HCT116 (cell line): ENCODE data around the gene INPP4A. TPM values are rescaled to one million over a fixed set of nuclear protein-coding genes. Genes with fewer than 3 reads are reported as not detected.

Experiments
- ATAC-seq: fragments of 200-7000 bp; cut with Tn5 transposase; 2 replicates; pipeline ENCODE4 v1.9.1; 2020; ENCODE audit warnings: mild to moderate bottlenecking, moderate library complexity
- BruUV-seq: library from RNA; stranded (reverse); fragments of 400-500 nt; replicated peaks from 2 replicates; lab custom pipeline; 2021; lab: Mats Ljungman, UMichigan
- CTCF ChIA-PET: fragments of 300-600 bp; sonication (Branson Sonifier 250); formaldehyde crosslinking; loops from one replicate; lab custom pipeline; 2021; ENCODE audit warnings: antibody characterized with exemption; lab: Charles Lee
- POLR2A ChIA-PET: fragments of 300-600, 350-600 bp; sonication (Branson Sonifier 250); formaldehyde crosslinking; loops from one replicate; lab custom pipeline; 2021; ENCODE audit warnings: antibody characterized with exemption; lab: Charles Lee
- RAD21 ChIA-PET, 2 experiments: fragments of 300-600 bp; sonication (Branson Sonifier 250); formaldehyde crosslinking; loops; one replicate each; lab custom pipeline; 2023; ENCODE audit warnings: low total read pairs in 2 of 2; ENCODE audit not compliant: uncharacterized antibody in 2 of 2, unreplicated experiment in 2 of 2, low non-redundant PET in 1 of 2; lab: Charles Lee
- DNase-seq: peaks from one replicate; pipeline ENCODE4 v3.0.0-alpha.2; 2010; ENCODE audit warnings: low read depth, low spot score
- H2AFZ ChIP-seq: fragments of 200-600 bp; shearing (Covaris generic), sonication (generic); 2 replicates; pipeline ENCODE4 v1.6.1; 2017; ENCODE audit warnings: low read depth, mixed run types, mixed read lengths, antibody characterized with exemption, low read length; ENCODE audit not compliant: poor library complexity, severe bottlenecking
- H3K27ac ChIP-seq: 2 replicates; pipeline ENCODE4 v1.5.1; 2012; ENCODE audit warnings: low read depth, low read length
- H3K27me3 ChIP-seq: fragments of 200-600 bp; sonication (generic); 2 replicates; pipeline ENCODE4 v1.6.1; 2016; ENCODE audit warnings: mixed run types, low read length, mixed read lengths; ENCODE audit not compliant: insufficient read depth
- H3K36me3 ChIP-seq, 2 experiments: fragments of 200-500 bp in 1 of 2; fragments of 200-600 bp in 1 of 2; sonication (Bioruptor generic) in 1 of 2; sonication (generic) in 1 of 2; 2 replicates each; pipeline versions ENCODE4 v1.5.1 to v1.6.1; 2014 to 2016; ENCODE audit warnings: low read length in 2 of 2, inconsistent platforms in 1 of 2, mixed read lengths in 1 of 2, mixed run types in 1 of 2; ENCODE audit not compliant: insufficient read depth in 2 of 2, control insufficient read depth in 1 of 2
- H3K4me1 ChIP-seq, 2 experiments: fragments of 200-600 bp in 1 of 2; sonication (generic) in 1 of 2; 2 replicates each; pipeline versions ENCODE4 v1.5.1 to v1.6.1; 2012 to 2017; ENCODE audit warnings: low read length in 2 of 2, inconsistent platforms in 1 of 2, mild to moderate bottlenecking in 1 of 2, mixed read lengths in 1 of 2, mixed run types in 1 of 2, moderate library complexity in 1 of 2; ENCODE audit not compliant: insufficient read depth in 2 of 2, control insufficient read depth in 1 of 2
- H3K4me2 ChIP-seq: fragments of 200-600 bp; sonication (generic); 2 replicates; pipeline ENCODE4 v1.6.1; 2017; ENCODE audit warnings: mixed run types, low read length, mixed read lengths
- H3K4me3 ChIP-seq, 2 experiments: fragments of 200-600 bp in 1 of 2; sonication (generic) in 1 of 2; replicated peaks in 1 of 2; 2 replicates each; pipeline ENCODE4 v1.5.1; 2011 to 2016; ENCODE audit warnings: low read length in 2 of 2, control low read depth in 1 of 2, low read depth in 1 of 2, mild to moderate bottlenecking in 1 of 2, mixed read lengths in 1 of 2, mixed run types in 1 of 2
- H3K79me2 ChIP-seq: fragments of 200-600 bp; sonication (generic); 2 replicates; pipeline ENCODE4 v1.6.1; 2017; ENCODE audit warnings: mild to moderate bottlenecking, mixed run types, low read length, moderate library complexity, mixed read lengths; ENCODE audit not compliant: insufficient read depth
- H3K9ac ChIP-seq: fragments of 200-600 bp; sonication (generic); 2 replicates; pipeline ENCODE4 v1.6.1; 2016; ENCODE audit warnings: low read length, mixed read lengths
- H3K9me2 ChIP-seq: fragments of 200-600 bp; sonication (generic), shearing (Covaris generic); 2 replicates; pipeline ENCODE4 v1.6.1; 2017; ENCODE audit warnings: mixed run types, mild to moderate bottlenecking, moderate library complexity; ENCODE audit not compliant: insufficient read depth
- H3K9me3 ChIP-seq, 2 experiments: fragments of 200-500 bp in 1 of 2; fragments of 200-600 bp in 1 of 2; sonication (Bioruptor generic) in 1 of 2; sonication (generic) in 1 of 2; 2 replicates each; pipeline ENCODE4 v1.6.1; 2014 to 2017; ENCODE audit warnings: low read length in 2 of 2, mixed read lengths in 2 of 2, inconsistent platforms in 1 of 2, low read depth in 1 of 2, mild to moderate bottlenecking in 1 of 2, mixed run types in 1 of 2, moderate library complexity in 1 of 2; ENCODE audit not compliant: control insufficient read depth in 1 of 2, insufficient read depth in 1 of 2
- H4K20me1 ChIP-seq: fragments of 200-600 bp; sonication (generic), shearing (Covaris generic); 2 replicates; pipeline ENCODE4 v1.6.1; 2017; ENCODE audit warnings: mixed run types, mild to moderate bottlenecking, moderate library complexity; ENCODE audit not compliant: insufficient read depth
- CEBPB ChIP-seq: IDR thresholded peaks from 2 replicates; pipeline ENCODE4 v1.6.1; 2012; ENCODE audit warnings: low read depth
- EGR1 ChIP-seq: IDR thresholded peaks from 2 replicates; pipeline ENCODE4 v1.6.1; 2012; ENCODE audit warnings: low read depth
- EZH2 ChIP-seq: fragments of 200-600 bp; sonication (generic); IDR thresholded peaks from 2 replicates; pipeline ENCODE4 v1.6.1; 2017; ENCODE audit warnings: antibody characterized with exemption, mixed run types
- EZH2phosphoT487 ChIP-seq: fragments of 200-600 bp; IDR thresholded peaks from 2 replicates; pipeline ENCODE4 v1.6.1; 2018; ENCODE audit warnings: antibody characterized with exemption, borderline replicate concordance
- FOSL1 ChIP-seq: IDR thresholded peaks from 2 replicates; pipeline ENCODE4 v1.6.1; 2012; ENCODE audit warnings: low read depth
- JUND ChIP-seq: IDR thresholded peaks from 2 replicates; pipeline ENCODE4 v1.6.1; 2012
- POLR2A ChIP-seq: IDR thresholded peaks from 2 replicates; pipeline ENCODE4 v1.7.0; 2011; ENCODE audit warnings: borderline replicate concordance; ENCODE audit not compliant: insufficient read depth, insufficient read length; ENCODE audit errors: extremely low read depth
- POLR2AphosphoS5 ChIP-seq: IDR thresholded peaks from 2 replicates; pipeline ENCODE4 v1.6.1; 2011; ENCODE audit warnings: mild to moderate bottlenecking, low read depth, low read length, moderate library complexity
- RAD21 ChIP-seq: IDR thresholded peaks from 2 replicates; pipeline ENCODE4 v1.6.1; 2012; ENCODE audit warnings: low read depth, mild to moderate bottlenecking
- TCF7L2 ChIP-seq: IDR thresholded peaks from 2 replicates; pipeline ENCODE4 v1.7.0; 2011; ENCODE audit warnings: borderline replicate concordance, inconsistent platforms; ENCODE audit not compliant: insufficient read depth, insufficient read length; ENCODE audit errors: extremely low read depth
- intact Hi-C: fragments of 100-400 bp; cut with micrococcal nuclease; formaldehyde crosslinking; loops from 2 replicates; pipeline ENCODE4 v1.10.0; 2022
- total RNA-seq: library from RNA; stranded (reverse); gene quantifications from one replicate; pipeline ENCODE4 v1.2.1, GENCODE V29; 2021; ENCODE audit not compliant: unreplicated experiment
- TF ChIP-seq, protein P1 (sequence below): IDR thresholded peaks from 2 replicates; pipeline ENCODE4 v1.6.1; 2012; ENCODE audit warnings: low read depth
- TF ChIP-seq, protein P2 (sequence below): IDR thresholded peaks from 2 replicates; pipeline ENCODE4 v1.6.1; 2012
- TF ChIP-seq, protein P3 (sequence below): IDR thresholded peaks from 2 replicates; pipeline ENCODE4 v1.6.1; 2011; ENCODE audit warnings: mild to moderate bottlenecking, low read length, moderate library complexity; ENCODE audit not compliant: insufficient replicate concordance; ENCODE audit errors: extremely low read depth

The INPP4A gene
- total RNA-seq, 1 experiment from 2014 or later: 18.5 TPM

DNA sequence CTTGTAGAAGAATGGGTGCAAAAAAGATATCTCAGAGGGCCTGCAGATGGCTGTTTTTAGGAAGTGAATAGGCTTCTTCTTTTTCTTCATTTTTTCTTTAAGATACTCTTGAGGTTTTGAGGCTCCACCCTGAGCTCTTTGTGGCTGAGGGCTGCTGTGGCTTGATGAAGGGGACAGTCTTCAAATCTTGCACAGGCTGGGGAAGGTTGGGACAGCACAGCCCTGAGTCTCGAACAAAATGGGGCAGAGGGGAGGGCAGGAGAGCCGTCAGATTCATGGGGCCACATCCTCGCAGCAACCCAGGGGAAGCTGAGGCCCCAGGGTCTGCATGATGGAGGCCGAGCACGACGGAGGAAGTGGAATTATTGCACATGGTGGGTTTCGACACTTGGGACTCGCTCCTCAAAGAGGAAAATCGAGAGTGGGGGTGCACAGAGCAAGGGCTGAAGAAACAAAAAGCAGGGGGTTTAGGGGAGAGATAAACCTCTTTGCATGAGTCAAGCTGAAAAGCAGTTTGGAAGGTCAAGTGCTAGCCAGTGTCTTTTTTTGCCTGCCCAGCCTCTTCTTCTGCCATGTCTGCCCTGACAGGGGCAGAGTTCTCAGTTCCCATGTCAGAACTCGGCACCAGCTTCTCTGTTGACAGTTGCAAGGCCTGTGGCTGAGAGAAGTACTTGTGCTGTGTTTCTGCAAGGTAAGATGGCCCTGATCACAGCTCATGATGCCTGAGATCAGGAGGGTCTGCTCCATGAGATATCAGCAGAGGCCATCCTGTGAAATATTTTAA lies 19.5 kb downstream of the INPP4A start (continued):
- TF ChIP-seq, protein P1, sequence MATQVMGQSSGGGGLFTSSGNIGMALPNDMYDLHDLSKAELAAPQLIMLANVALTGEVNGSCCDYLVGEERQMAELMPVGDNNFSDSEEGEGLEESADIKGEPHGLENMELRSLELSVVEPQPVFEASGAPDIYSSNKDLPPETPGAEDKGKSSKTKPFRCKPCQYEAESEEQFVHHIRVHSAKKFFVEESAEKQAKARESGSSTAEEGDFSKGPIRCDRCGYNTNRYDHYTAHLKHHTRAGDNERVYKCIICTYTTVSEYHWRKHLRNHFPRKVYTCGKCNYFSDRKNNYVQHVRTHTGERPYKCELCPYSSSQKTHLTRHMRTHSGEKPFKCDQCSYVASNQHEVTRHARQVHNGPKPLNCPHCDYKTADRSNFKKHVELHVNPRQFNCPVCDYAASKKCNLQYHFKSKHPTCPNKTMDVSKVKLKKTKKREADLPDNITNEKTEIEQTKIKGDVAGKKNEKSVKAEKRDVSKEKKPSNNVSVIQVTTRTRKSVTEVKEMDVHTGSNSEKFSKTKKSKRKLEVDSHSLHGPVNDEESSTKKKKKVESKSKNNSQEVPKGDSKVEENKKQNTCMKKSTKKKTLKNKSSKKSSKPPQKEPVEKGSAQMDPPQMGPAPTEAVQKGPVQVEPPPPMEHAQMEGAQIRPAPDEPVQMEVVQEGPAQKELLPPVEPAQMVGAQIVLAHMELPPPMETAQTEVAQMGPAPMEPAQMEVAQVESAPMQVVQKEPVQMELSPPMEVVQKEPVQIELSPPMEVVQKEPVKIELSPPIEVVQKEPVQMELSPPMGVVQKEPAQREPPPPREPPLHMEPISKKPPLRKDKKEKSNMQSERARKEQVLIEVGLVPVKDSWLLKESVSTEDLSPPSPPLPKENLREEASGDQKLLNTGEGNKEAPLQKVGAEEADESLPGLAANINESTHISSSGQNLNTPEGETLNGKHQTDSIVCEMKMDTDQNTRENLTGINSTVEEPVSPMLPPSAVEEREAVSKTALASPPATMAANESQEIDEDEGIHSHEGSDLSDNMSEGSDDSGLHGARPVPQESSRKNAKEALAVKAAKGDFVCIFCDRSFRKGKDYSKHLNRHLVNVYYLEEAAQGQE: no peak

DNA sequence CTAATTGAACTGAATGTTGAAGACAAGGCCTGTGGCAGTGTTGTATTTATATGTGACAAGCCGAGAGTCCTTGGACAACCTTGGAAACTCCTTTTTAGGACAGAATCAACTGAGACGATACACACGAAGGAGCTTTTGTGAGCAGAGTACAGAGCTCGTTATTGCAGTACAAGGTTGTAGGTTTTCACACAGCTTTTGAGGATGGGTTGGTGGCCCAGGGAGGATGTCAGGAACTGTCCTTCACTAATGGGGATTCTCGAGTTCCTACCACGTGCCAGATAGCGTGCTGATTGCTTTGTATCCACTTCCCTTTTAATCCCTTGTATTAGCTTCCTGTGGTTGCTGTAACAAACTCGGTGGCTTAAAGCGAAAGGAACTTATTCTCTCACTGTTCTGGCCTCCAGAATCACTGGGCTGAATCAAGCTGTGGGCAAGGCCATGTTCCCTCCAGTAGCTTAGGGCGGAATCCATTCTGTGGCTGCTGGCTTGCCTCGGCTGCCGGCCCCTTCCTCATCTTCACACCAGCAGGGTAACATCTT lies 20.2 kb downstream of the INPP4A start:
- Histone ChIP-seq H3K4me2 (no peak overlapping the region), H4K20me1 (no peaks in the 10 kb centered on the region), H3K4me3 (no peak overlapping the region), H2AFZ (no peak overlapping the region), H3K9me2 (no peaks in the 10 kb centered on the region), H3K4me1 (peaks cover 11 to 38% of the 10 kb centered on the region in 2 experiments), H3K27me3 (no peaks in the 10 kb centered on the region), H3K79me2 (peaks cover 17% of the 10 kb centered on the region; the same call in 1 of the 2 replicates), H3K9ac (no peak overlapping the region), H3K27ac (no peak overlapping the region), H3K9me3 (no peaks in the 10 kb centered on the region), H3K36me3 (no peaks in the 10 kb centered on the region)
- ATAC-seq: no peak
- RAD21 ChIA-PET: no interaction called here
- POLR2A ChIA-PET: no interaction called here
- no peak for DNase-seq
- no TSS peak for BruUV-seq
- CTCF ChIA-PET: no interaction called here
- TF ChIP-seq, protein P2, sequence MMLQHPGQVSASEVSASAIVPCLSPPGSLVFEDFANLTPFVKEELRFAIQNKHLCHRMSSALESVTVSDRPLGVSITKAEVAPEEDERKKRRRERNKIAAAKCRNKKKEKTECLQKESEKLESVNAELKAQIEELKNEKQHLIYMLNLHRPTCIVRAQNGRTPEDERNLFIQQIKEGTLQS: no peak
- TF ChIP-seq, protein P1: no peak
- TF ChIP-seq JUND (no peak), CEBPB (no peak), POLR2AphosphoS5 (no peak), EZH2phosphoT487 (no peak), FOSL1 (no peak), EZH2 (no peak), EGR1 (no peak), TCF7L2 (no peak), POLR2A (no peak), RAD21 (no peak)
- TF ChIP-seq, protein P3, sequence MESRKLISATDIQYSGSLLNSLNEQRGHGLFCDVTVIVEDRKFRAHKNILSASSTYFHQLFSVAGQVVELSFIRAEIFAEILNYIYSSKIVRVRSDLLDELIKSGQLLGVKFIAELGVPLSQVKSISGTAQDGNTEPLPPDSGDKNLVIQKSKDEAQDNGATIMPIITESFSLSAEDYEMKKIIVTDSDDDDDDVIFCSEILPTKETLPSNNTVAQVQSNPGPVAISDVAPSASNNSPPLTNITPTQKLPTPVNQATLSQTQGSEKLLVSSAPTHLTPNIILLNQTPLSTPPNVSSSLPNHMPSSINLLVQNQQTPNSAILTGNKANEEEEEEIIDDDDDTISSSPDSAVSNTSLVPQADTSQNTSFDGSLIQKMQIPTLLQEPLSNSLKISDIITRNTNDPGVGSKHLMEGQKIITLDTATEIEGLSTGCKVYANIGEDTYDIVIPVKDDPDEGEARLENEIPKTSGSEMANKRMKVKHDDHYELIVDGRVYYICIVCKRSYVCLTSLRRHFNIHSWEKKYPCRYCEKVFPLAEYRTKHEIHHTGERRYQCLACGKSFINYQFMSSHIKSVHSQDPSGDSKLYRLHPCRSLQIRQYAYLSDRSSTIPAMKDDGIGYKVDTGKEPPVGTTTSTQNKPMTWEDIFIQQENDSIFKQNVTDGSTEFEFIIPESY: no peak
- intact Hi-C loops: no loop called here
